Epidermal melanocyte (primary cell): ENCODE measurements around the gene LDB1.
A peak's percentile ranks its signal among the peaks of the same experiment; 100 is the strongest.

Experiments used
- DNase-seq: peaks from one replicate; pipeline ENCODE4 v3.0.0; 2011; ENCODE audit warnings: low spot score; ENCODE audit not compliant: insufficient read length

Gene LDB1

DNA sequence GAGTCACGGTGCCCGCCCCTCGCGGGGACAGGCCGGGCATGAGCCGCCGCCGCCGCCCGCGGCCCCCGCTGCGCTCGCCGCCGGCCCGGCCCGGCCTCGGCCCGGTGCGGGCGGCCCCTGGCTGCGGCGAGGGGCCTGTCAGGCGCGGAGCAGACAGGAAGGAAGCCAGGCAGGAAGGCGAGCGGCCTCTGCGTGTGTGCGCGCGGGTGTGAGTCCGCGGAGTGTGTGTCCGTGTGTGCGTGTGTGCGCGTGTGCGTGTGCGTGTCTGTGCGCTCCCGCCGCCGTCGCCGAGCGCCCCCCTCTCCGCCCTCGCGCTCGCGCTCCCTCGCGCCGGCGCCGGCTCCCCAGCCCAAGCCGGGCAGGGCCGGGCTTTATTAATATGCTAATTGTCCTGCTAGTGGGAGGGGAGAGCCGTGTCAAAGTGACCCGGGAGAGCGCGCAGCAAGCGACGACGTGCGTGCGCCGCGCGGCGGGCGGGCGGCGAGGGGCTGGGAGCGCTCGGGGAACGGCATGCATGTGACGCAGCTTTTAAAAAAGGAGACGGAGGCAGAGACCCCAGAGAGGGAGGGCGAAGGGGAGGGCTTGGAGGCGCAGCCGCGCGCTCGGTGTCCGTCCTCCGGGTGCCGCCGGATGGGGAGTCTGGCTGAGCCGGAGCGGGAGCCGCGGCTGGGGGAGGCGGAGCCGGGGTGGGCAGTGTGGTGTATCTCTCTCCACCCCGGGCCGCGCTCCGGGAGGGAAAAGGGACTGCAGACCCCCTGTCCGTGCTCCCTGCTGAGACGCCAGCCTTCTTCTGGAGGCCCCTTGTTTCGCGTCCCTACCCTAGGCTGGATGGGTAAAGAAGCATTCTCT, at the start of gene LDB1:
LDB1 (minus strand) TSS at position 227 of the 849 bp plus-strand sequence. CDS start 258 bp downstream, outside the sequence.
- peak; percentile 66 for DNase-seq

DNA sequence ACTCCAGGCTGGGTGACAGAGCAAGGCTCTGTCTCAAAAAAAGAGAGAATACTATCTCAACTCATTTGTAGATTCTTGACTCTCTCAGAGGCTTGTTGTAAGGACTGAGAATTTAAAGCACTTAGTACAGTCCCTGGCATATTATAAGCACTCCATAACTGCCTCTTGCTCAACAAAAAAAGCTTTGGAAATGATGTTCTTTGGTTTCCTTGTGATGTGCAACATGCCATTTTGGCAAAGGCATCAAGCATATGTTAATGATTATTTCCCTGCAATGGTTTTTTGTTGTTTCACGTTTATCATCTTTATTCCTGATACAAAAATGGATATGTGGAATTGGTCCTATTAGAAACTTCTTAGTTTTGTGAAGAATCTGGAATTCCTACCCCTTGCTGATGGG, 47.7 kb upstream of the LDB1 start:
- no peak for DNase-seq

DNA sequence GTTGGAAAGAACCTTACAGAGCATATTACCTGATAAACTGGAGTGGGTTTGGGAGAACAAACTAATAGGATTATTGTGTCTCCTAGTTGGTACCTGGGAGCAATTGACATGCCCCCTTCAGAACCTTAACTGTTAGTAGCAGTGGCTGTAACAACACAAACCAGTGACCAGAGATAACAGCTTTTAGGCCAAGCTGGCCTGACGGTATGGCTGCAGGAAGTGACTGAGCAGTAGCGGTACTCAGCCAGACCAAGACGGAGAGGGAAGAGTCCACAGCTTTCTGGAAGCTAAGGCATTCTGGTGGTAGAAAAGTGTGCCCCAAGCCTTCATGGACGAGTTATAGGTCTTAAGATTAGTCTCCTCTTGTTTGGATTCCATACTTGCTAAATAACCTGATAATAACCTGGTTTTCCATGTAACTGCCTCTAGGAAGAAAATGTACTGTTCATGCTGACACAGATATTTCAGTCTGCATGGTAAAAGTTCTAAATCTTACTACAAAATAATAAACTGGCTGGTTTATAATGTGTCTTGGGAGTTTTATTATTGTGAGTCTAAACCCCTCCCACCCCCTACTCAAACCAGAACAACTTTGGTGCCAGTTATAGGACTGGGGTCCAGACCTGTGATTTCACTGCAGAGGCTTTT, 43.3 kb upstream of the LDB1 start:
- DNase-seq: no peak

DNA sequence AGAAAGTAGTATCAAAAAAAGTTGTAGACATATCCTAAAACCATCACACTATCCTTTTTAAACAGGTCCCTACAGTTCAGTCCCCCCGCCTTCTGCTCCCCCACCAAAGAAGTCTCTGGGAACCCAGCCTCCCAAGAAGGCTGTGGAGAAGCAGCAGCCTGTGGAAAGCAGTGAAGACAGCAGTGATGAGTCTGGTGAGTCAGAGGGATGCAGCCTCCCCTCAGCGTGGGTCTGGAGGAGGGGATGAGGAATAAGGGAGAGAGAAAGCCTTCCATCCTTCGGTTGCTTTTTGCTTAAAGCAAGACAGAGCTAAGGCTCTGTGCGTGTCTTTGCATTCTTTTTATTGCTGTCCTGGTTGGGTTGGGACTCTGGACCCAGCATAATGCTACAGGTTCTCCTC, 39.7 kb upstream of the LDB1 start:
- DNase-seq: no peak

DNA sequence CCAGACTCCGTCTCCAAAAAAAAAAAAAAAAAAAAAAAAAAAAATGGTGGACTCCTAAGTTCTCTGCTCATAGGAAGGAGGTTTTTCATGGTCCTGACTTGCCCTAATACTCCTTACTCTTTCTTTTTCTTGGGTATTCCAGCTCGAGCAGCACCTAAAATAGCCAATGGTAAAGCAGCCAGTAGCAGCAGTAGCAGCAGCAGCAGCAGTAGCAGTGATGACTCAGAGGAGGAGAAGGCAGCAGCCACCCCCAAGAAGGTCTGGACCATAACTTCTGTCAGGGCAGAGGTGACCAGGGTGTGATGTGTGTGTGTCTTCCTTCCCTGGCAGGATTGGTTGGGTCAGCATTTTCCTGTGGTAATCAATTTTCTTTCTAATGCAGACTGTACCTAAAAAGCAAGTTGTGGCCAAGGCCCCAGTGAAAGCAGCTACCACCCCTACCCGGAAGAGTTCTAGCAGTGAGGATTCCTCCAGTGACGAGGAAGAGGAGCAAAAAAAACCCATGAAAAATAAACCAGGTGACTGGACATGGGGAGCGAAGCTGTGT, 39.0 kb upstream of the LDB1 start:
- no peak for DNase-seq

GRCh38 chr10:102157224-102157623, 37.1 kb upstream of the LDB1 start:
- DNase-seq: no peak

DNA sequence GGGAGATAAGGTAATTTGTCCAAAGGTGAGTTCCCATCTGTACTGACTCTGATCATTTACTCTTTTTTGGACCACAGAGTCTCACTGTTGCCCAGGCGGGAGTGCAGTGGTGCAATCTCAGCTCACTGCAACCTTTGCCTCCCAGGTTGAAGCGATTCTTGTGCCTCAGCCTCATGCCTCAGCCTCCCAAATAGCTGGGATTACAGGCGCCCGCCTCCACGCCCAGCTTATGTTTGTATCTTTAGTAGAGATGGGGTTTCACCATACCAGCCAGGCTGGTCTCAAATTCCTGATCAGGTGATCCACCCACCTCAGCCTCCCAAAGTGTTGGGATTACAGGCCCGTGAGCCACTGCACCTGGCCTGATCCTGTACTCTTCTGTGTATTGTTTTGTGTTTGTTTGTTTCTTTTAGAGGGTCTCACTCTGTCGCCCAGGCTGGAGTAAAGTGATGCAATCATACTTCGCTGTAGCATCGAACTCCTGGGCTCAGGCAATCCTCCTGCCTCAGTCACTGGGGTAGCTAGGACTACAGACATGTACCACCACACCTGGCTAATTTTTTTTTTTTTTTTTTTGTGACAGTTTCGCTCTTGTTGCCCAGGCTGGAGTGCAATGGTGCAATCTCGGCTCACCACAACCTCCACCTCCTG, 34.4 kb upstream of the LDB1 start:
- no peak for DNase-seq

- DNase-seq: no peak
Observed at GRCh38 chr10:102153093-102153620, 33.0 kb upstream of the LDB1 start.

DNA sequence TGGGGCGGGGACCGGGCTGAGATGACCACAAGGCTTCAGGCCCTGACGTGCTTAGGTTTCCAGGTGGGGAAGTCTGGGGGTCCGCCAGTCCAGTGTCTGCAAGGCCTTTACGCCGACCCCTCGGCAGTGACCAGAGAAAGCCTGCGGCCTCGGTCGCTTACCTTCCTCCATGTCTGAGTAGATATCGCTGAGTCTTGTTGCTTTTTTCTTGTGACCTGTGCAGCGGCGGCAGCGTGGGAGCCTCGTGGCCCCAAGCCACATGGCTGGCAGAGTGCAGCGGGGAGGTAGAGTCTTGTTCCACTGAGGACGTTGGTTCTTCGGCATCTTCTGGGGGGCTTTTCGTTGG, 32.4 kb upstream of the LDB1 start:
- no peak for DNase-seq

GRCh38 chr10:102151774-102152544, 31.8 kb upstream of the LDB1 start, which contains the start of gene NOLC1:
Gene NOLC1, plus strand, starts transcription at chr10:102152389. Its CDS starts 22 bp downstream, at chr10:102152411.
- DNase-seq: peak; percentile 95

DNA sequence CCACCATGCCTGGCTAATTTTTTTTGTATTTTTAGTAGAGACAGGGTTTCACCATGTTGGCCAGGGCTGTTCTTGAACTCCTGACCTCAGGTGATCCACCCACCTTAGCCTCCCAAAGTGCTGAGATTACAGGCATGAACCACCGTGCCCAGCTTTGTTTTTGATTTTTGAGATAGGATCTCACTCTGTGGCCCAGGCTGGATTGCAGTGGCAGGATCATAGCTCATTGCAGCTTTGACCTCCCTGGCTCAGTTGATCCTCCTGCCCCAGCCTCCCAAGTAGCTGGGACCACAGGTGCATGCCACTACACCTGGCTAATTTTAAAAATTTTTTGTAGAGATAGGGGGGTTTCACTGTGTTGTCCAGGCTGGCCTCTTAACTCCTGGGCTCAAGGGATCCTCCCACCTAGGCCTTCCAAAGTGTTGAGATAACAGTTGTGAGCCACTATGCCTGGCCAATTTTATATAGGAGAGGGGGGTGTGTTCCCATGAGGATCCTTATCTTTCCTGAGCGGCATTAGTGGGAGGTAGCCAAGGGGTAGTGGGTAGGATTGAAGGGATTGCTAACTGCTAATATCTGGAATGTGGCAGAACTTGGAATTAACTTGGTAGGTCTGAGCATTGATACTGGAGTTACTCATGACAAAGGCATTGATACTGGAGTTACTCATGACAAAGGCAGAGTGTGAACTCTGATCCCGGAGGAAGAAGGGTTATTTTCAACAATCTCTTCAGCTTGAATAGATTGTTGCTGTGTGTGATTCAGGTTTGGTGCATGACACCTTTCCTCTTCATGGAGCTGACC, 31.0 kb upstream of the LDB1 start:
- no peak for DNase-seq

DNA sequence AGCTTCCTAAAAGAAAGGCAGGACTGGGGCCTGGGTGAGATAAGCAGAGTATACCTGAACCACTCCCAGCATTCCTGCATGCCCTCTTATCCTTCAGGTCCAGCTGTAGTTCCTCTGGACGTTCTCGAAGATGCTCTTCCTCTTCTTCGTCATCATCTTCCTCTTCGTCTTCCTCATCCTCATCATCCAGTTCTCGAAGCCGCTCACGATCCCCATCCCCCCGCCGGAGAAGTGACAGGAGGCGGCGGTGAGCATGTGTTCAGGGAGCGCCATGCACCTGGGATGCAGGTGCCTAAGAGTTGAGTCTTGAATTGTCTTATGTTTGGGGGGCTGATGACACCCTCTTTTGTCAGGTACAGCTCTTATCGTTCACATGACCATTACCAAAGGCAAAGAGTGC, 28.1 kb upstream of the LDB1 start:
- DNase-seq: no peak

- DNase-seq: no peak
Observed at GRCh38 chr10:102147561-102147960, 27.4 kb upstream of the LDB1 start.

GRCh38 chr10:102146971-102147428, 26.8 kb upstream of the LDB1 start:
- no peak for DNase-seq

GRCh38 chr10:102141583-102142107, 21.5 kb upstream of the LDB1 start:
- no peak for DNase-seq

DNA sequence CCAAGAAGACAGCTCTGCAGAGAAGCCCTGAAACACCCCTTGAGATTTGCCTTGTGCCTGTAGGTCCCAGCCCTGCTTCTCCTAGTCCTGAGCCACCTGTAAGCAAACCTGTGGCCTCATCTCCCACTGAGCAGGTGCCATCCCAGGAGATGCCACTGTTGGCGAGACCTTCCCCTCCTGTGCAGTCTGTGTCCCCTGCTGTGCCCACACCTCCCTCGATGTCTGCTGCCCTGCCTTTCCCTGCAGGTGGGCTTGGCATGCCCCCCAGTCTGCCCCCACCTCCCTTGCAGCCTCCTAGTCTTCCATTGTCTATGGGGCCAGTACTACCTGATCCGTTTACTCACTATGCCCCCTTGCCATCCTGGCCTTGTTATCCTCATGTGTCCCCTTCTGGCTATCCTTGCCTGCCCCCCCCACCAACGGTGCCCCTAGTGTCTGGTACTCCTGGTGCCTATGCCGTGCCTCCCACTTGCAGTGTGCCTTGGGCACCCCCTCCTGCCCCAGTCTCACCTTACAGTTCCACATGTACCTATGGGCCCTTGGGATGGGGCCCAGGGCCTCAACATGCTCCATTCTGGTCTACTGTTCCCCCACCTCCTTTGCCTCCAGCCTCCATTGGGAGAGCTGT, 20.9 kb upstream of the LDB1 start:
- no peak for DNase-seq

DNA sequence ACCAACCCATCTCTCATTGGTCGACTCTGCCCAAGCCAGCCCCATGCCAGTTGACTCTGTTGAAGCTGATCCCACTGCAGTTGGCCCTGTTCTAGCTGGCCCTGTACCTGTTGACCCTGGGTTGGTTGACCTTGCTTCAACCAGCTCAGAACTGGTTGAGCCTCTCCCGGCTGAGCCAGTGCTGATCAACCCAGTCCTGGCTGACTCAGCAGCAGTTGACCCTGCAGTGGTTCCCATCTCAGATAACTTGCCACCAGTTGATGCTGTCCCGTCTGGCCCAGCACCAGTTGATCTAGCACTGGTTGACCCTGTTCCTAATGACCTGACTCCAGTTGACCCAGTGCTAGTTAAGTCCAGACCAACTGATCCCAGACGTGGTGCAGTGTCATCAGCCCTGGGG, 20.1 kb upstream of the LDB1 start:
- no peak for DNase-seq

DNA sequence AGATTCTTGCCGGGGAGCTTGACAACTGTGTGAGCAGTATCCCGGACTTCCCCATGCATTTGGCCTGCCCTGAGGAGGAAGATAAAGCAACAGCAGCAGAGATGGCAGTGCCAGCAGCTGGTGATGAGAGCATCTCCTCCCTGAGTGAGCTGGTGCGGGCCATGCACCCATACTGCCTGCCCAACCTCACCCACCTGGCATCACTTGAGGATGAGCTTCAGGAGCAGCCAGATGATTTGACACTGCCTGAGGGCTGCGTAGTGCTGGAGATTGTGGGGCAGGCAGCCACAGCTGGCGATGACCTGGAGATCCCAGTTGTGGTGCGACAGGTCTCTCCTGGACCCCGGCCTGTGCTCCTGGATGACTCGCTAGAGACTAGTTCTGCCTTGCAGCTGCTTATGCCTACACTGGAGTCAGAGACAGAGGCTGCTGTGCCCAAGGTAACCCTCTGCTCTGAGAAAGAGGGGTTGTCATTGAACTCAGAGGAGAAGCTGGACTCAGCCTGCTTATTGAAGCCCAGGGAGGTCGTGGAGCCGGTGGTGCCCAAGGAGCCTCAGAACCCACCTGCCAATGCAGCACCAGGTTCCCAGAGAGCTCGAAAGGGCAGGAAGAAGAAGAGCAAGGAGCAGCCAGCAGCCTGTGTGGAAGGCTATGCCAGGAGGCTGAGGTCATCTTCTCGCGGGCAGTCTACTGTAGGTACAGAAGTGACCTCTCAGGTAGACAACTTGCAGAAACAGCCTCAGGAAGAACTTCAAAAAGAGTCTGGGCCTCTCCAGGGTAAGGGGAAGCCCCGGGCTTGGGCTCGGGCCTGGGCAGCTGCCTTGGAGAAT, 19.3 kb upstream of the LDB1 start:
- DNase-seq: no peak
